Measurements from ENCODE around the gene SPON1.

DNA sequence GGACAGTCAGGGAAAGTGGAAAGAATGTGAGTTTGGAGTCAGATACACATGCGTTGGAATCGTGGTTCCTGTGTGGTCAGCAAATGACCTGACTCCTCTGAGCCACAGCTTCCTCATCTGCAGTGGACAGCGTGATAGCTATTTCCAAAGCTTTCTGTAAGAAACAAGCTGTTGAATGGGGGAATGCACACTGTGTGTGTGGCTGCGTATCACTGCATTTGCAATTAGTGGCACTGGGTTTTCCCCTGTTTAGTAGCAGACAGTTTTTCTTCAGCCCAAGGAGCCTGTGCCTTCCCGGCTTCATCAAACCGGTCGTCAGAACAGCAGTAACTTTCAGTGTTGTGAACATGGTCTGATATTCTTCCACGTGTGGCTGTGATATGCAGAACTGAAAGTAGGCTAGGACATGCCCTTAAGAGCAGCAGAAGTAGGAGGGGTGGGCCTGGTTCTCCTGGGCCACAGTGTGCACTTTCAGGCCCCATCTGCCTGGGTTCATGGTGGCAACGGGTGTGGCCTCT, 275.0 kb downstream of the SPON1 start:
- TF ChIP-seq YY1 (IDR thresholded peaks at IDR 0.05; ENCODE audit: insufficient read depth, insufficient read length) = no peak
- no peak for TF ChIP-seq SUZ12 (IDR thresholded peaks at IDR 0.05; ENCODE audit: extremely low read depth, insufficient read depth, insufficient read length)

Measured in NT2/D1 (cell line).